Retinal pigment epithelial cell (primary cell): Measurements from ENCODE around the gene IGSF23.

ENCODE experiments used
- DNase-seq: peaks from one replicate; pipeline ENCODE4 v3.0.0-alpha.2; 2010; ENCODE audit warnings: low read depth
- H3K4me3 ChIP-seq: 2 replicates; pipeline ENCODE4 v1.5.1; 2011; ENCODE audit warnings: mild to moderate bottlenecking, low read length, control low read depth, moderate library complexity
- TF ChIP-seq, protein P1 (sequence below): conservative IDR thresholded peaks from 2 replicates; pipeline ENCODE4 v1.5.1; 2011; ENCODE audit warnings: low read depth, low read length, control low read depth, inconsistent platforms

The IGSF23 gene

DNA sequence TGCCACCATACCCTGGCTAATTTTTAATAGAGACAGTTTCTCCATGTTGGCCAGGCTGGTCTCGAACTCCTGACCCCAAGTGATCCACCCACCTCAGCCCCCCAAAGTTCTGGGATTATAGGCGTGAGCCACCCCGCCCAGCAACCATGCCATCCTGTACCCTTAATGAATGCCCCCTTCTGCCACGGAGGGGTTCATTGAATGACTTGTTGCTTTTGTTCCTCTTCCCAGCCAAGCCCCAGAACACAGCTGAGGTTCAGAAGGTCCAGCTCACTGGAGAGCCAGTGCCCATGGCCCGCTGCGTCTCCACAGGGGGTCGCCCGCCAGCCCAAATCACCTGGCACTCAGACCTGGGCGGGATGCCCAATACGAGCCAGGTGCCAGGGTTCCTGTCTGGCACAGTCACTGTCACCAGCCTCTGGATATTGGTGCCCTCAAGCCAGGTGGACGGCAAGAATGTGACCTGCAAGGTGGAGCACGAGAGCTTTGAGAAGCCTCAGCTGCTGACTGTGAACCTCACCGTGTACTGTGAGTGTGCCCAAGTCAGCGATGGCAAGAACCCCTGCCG is 36.3 kb downstream of the IGSF23 start:
- no peak for DNase-seq
- H3K4me3 ChIP-seq: no peak overlapping the region
- TF ChIP-seq, protein P1, sequence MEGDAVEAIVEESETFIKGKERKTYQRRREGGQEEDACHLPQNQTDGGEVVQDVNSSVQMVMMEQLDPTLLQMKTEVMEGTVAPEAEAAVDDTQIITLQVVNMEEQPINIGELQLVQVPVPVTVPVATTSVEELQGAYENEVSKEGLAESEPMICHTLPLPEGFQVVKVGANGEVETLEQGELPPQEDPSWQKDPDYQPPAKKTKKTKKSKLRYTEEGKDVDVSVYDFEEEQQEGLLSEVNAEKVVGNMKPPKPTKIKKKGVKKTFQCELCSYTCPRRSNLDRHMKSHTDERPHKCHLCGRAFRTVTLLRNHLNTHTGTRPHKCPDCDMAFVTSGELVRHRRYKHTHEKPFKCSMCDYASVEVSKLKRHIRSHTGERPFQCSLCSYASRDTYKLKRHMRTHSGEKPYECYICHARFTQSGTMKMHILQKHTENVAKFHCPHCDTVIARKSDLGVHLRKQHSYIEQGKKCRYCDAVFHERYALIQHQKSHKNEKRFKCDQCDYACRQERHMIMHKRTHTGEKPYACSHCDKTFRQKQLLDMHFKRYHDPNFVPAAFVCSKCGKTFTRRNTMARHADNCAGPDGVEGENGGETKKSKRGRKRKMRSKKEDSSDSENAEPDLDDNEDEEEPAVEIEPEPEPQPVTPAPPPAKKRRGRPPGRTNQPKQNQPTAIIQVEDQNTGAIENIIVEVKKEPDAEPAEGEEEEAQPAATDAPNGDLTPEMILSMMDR: no peak

DNA sequence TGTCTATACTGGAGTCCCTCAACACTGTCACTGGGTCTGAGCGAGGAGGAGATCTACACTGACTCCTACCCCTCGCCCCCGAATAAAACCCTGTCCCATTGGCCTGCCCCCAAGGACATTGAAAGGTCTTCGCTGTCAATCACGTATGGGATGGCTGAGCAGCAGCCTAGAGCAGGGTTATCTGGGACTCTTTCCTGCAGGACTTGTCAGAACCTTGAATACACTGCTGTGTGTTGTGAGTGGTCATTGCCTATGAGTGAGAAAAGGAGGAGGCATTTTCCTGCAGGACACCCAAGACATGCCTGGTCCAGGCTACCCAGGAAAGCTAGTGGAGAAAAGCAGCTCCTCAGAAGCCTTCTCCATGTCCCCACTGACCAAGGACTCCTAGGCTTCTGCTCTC is 40.0 kb downstream of the IGSF23 start:
- DNase-seq: no peak
- no peak overlapping the region for H3K4me3 ChIP-seq
- TF ChIP-seq, protein P1: no peak

DNA sequence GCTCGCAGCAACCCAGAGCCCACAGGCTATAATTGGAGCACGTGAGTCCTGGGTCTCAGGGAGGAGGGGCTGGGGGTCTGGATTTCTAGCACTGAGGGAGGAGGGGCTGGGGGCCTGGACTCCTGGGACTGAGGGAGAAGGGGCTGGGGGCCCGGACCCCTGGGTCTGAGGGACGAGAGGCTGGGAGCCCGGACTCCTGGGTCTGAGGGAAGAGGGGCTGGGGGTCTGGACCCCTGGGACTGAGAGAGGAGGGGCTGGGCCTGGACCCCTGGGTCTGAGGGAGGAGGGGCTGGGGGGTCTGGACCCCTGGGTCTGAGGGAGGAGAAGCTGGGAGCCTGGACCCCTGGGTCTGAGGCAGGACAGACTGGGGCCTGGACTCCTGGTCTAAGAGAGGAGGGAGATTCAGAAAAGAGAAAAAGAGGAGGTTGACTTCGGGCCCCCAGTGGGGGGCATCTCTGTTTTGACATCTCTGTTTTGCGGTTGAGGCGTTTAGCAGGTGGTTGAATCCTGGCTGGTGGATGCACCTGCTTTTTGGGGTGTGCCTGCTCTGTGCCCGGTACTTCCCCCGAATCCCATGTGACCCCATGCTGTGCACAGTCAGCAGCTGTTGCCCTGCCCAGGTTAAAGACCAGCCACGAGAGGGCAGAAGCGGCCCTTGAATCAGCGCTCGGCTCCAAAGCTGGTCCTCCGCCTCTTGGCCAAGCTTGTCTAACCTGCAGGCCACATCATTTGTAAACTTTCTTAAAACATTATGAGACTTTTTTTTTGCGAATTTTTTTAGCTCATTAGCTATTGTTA is 40.8 kb downstream of the IGSF23 start:
- H3K4me3 ChIP-seq: no peak overlapping the region
- DNase-seq: no peak
- TF ChIP-seq, protein P1: peak; percentile 65

DNA sequence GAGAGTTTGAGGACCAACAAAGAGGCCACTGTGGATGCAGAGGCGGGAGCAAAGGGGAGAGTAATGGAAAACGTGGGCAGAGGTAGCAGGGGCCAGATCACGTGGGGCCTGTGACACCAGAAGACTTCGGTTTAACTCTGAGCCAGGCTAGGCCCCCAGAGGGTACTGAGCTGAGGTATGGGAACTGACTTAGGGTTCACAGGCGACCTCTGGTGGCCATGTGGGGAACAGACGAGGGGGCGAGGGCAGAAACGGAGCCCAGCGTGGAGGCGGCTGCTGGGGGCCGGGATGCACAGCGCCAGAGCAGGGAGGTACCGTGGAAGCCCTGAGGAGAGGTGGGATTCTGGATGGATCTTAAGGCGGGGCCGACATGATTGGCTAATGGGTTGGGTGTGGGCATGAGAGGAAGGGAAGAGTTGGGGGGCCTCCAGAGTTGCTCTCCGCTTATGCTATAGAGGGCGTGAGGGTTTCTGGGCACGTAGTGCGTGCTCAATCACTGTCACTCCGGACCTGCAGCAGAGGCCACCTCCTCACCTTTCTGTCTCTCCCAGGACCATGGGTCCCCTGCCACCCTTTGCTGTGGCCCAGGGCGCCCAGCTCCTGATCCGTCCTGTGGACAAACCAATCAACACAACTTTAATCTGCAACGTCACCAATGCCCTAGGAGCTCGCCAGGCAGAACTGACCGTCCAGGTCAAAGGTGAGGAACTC is 44.0 kb downstream of the IGSF23 start:
- H3K4me3 ChIP-seq: no peak overlapping the region
- TF ChIP-seq, protein P1: peak; percentile 93
- DNase-seq: no peak

DNA sequence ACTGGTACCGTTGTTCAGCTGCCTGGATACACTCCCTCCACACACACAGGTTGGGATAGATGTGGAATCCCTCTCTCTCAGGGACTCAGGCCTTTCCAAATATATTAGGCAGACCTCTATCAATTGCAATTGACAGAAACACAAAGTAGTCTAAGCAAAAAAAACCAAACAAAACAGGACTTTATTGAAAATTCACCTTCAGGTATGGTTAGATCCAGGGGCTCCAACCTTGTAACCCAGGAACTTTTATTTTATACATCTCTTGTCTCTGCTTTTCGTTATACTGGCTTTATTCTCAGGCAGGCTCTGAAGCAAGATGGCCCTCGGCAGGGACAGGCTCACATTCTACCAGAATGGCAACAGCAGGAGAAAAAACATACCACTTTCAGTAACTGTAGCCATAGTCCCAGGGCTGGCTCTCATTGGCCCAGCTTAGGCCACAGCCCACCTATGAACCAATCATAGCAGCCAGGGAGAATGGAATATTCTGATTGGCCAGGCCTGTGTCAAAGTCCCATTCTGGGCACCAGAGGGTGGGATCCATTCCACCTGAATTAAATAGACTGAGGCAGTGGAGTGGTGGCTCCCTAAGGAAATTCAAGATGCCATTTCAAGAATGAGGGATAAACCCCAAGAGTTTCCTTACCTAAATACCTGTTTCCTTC is 44.8 kb downstream of the IGSF23 start:
- no peak overlapping the region for H3K4me3 ChIP-seq
- TF ChIP-seq, protein P1: no peak
- no peak for DNase-seq

DNA sequence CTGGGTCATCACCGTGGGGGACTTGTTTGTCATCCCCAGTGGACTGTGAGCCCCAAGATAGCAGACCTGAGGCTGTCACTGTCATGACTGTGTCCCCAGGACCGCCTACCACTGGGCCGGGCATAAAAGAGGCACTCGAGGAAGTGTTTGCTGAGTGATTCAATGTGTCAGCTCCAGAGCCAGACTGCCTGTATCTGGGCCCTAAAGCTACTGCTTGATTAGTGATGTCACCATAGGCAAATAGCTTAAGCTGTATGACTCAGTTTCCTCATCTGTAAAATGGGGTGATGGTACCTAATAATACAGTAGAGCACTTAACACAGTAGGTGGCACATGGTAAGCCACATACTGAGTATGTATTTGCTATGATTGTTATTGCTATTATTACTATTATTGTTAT is 46.7 kb downstream of the IGSF23 start:
- TF ChIP-seq, protein P1: no peak
- H3K4me3 ChIP-seq: no peak overlapping the region
- DNase-seq: no peak
